Adrenal gland (tissue), 12 donors: Measurements from ENCODE around the gene NDUFB10. TPM values are rescaled to one million over a fixed set of nuclear protein-coding genes. Genes with fewer than 3 reads are reported as not detected.

Source experiments
- DNase-seq, 7 donors: peaks; one replicate each; pipeline ENCODE4 v3.0.0-alpha.2; 2019 to 2020
- H3K27ac ChIP-seq, 5 donors: fragments of 200-600 bp; sonication (generic) in 4 of 5; 1 replicate in 3 of 5; 2 replicates in 2 of 5; pipeline versions ENCODE4 v1.5.1 to v1.8.0; 2016 to 2020; ENCODE audit warnings: mild to moderate bottlenecking in 1 of 5
- H3K27me3 ChIP-seq: fragments of 200-600 bp; 2 replicates; pipeline ENCODE4 v1.8.0; 2021
- H3K36me3 ChIP-seq, 2 donors: fragments of 200-600 bp; replicated peaks in 1 of 2; 1 replicate in 1 of 2; 2 replicates in 1 of 2; pipeline versions ENCODE4 v1.5.1 to v1.8.0; 2018 to 2022
- H3K4me1 ChIP-seq, 2 donors: fragments of 200-600 bp; replicated peaks in 1 of 2; 1 replicate in 1 of 2; 2 replicates in 1 of 2; pipeline versions ENCODE4 v1.5.1 to v1.8.0; 2018 to 2021
- H3K4me3 ChIP-seq, 4 donors: fragments of 200-600 bp; sonication (generic) in 3 of 4; one replicate each; pipeline ENCODE4 v1.5.1; 2016 to 2018
- H3K9me3 ChIP-seq, 3 donors: fragments of 200-600 bp; sonication (generic) in 1 of 3; replicated peaks in 1 of 3; 1 replicate in 2 of 3; 2 replicates in 1 of 3; pipeline versions ENCODE4 v1.5.1 to v1.8.0; 2016 to 2021
- CTCF ChIP-seq, 6 experiments: fragments of 450-650 bp in 4 of 6; fragments of 200-600 bp in 2 of 6; sonication (generic) in 1 of 6; IDR thresholded peaks; 1 replicate in 5 of 6; 2 replicates in 1 of 6; pipeline versions ENCODE4 v1.5.1 to v1.8.0; 2016 to 2021; ENCODE audit warnings: antibody characterized with exemption in 6 of 6, mild to moderate bottlenecking in 2 of 6, moderate library complexity in 1 of 6
- POLR2A ChIP-seq, 2 donors: fragments of 450-650 bp; IDR thresholded peaks; one replicate each; pipeline ENCODE4 v1.6.1; 2017; ENCODE audit warnings: antibody characterized with exemption in 2 of 2, mild to moderate bottlenecking in 2 of 2, moderate library complexity in 1 of 2
- WGBS, 4 donors: extraction: QIAGEN DNeasy Blood & Tissue Kit in 2 of 4; methylation state at CpG; one replicate each; pipeline versions ENCODE4 v1.1.5 to v1.1.7; 2013 to 2017; 5-methylcytosine and 5-hydroxymethylcytosine counted together
- intact Hi-C, 2 donors: fragments of 100-400 bp; cut with DNase I; formaldehyde crosslinking; loops; one replicate each; pipeline versions ENCODE4 v1.14.1 to v1.15.0; 2022 to 2023
- polyA plus RNA-seq, 3 donors: library from polyadenylated mRNA; stranded (reverse); fragments of 200-250 nt in 2 of 3; fragments of 350-450 nt in 1 of 3; fragmentation: Illumina TruSeq in 1 of 3; extraction: RNeasy Lipid Tissue Mini Kit (QIAGEN cat#74804) in 1 of 3; gene quantifications; one replicate each; pipeline ENCODE4 v1.2.3, GENCODE V29; 2013 to 2014
- total RNA-seq, 9 donors: library from RNA; depleted of rRNA in 4 of 9; stranded (reverse); fragments of >200 nt in 4 of 9; fragments of 120-200 nt in 1 of 9; fragmentation: NEBNext Ultra II Directional in 1 of 9; extraction: Animal tissue kit (Norgen Biotek cat#: 25700) in 1 of 9; gene quantifications; one replicate each; pipeline versions ENCODE4 v1.1.0 to v1.2.4, GENCODE V29; 2013 to 2023
- donor health status: healthy with polysubstance abuse.
- donor health status: Bipolar disorder and iron deficiency.
- donor health status: DM: yes; HTN: yes; CAD: no.
- donor health status: DM: no; HTN: no; CAD: no.
- donor health status: DM: no; HTN: no; CAD: no.
- donor health status: DM: yes; HTN: yes; CAD: no.

The NDUFB10 gene
- total and polyA plus RNA-seq, 12 donors: 109 to 298 (median 175) TPM

- WGBS, 4 donors: 57 to 66% (median 65%) methylated on average over 8 to 19 of the region's 19 CpGs
- Histone ChIP-seq H3K36me3 (no peaks in the 10 kb centered on the region), H3K4me1 (peaks cover 6 to 8% of the 10 kb centered on the region in 2 donors), H3K4me3 (no peak overlapping the region), H3K27ac (no peak overlapping the region), H3K9me3 (no peaks in the 10 kb centered on the region), H3K27me3 (no peaks in the 10 kb centered on the region)
- TF ChIP-seq CTCF (IDR thresholded peaks at IDR 0.05) (peak in 1 of 6 experiments; percentile 25), POLR2A (IDR thresholded peaks at IDR 0.05) (no peak)
- intact Hi-C loops: loop anchor here in 1 of 2 donors (5.0 kb wide), 1 partner anchor 70 kb away; no protein-coding TSS in a partner anchor
- DNase-seq: peak; percentile 45 to 67 (median 55)
Observed at GRCh38 chr16:1932050-1933028, 27.0 kb upstream of the NDUFB10 start.

GRCh38 chr16:1933097-1933661, 26.2 kb upstream of the NDUFB10 start:
- H3K4me3 ChIP-seq: no peak overlapping the region
- 57 to 70% (median 69%) methylated on average over 10 to 23 of the region's 23 CpGs; no CpG with 5 or more reads in 1 of the 4 donors for WGBS, 4 donors
- H3K9me3 ChIP-seq: no peaks in the 10 kb centered on the region
- H3K4me1 ChIP-seq: peaks cover 6 to 8% of the 10 kb centered on the region in 2 donors
- no peak overlapping the region for H3K27ac ChIP-seq
- peaks cover 0 to 7% of the 10 kb centered on the region in 2 donors for H3K36me3 ChIP-seq
- intact Hi-C loops: loop anchor here in 1 of 2 donors (5.0 kb wide), 1 partner anchor 71 kb away; no protein-coding TSS in a partner anchor
- DNase-seq: no peak
- no peak for TF ChIP-seq CTCF (IDR thresholded peaks at IDR 0.05)
- TF ChIP-seq POLR2A (IDR thresholded peaks at IDR 0.05): no peak
- H3K27me3 ChIP-seq: no peaks in the 10 kb centered on the region

GRCh38 chr16:1936945-1937479, 22.3 kb upstream of the NDUFB10 start:
- peaks cover under 1 to 4% of the 10 kb centered on the region in 2 donors for H3K4me1 ChIP-seq
- intact Hi-C loops: no loop called here
- no peaks in the 10 kb centered on the region for H3K9me3 ChIP-seq
- H3K36me3 ChIP-seq: peaks cover 0 to 30% of the 10 kb centered on the region in 2 donors
- no peak for DNase-seq
- H3K4me3 ChIP-seq: no peak overlapping the region
- no peaks in the 10 kb centered on the region for H3K27me3 ChIP-seq
- TF ChIP-seq CTCF (IDR thresholded peaks at IDR 0.05): no peak
- no peak for TF ChIP-seq POLR2A (IDR thresholded peaks at IDR 0.05)
- no peak overlapping the region for H3K27ac ChIP-seq
- 92 to 96% (median 94%) methylated on average over 11 of the region's 11 CpGs for WGBS, 4 donors

- peaks cover 0 to 30% of the 10 kb centered on the region in 2 donors for H3K36me3 ChIP-seq
- TF ChIP-seq POLR2A (IDR thresholded peaks at IDR 0.05): no peak
- no peak for TF ChIP-seq CTCF (IDR thresholded peaks at IDR 0.05)
- intact Hi-C loops: no loop called here
- H3K27ac ChIP-seq: no peak overlapping the region
- no peaks in the 10 kb centered on the region for H3K27me3 ChIP-seq
- no peaks in the 10 kb centered on the region for H3K9me3 ChIP-seq
- no peak overlapping the region for H3K4me3 ChIP-seq
- DNase-seq: no peak
- WGBS, 4 donors: 78 to 90% (median 83%) methylated on average over 7 to 10 of the region's 10 CpGs
- H3K4me1 ChIP-seq: peaks cover 7 to 11% of the 10 kb centered on the region in 2 donors
Observed at GRCh38 chr16:1938316-1938715, 21.0 kb upstream of the NDUFB10 start.
